Fibroblast of villous mesenchyme (primary cell): Measurements from ENCODE around the gene DEFB114. TPM values are rescaled to one million over a fixed set of nuclear protein-coding genes. Genes with fewer than 3 reads are reported as not detected.

Experiments used
- DNase-seq: peaks from one replicate; pipeline ENCODE4 v3.0.0-alpha.2; 2010; ENCODE audit warnings: low read depth
- H3K4me3 ChIP-seq: 2 replicates; pipeline ENCODE4 v1.5.1; 2011; ENCODE audit warnings: low read depth, mild to moderate bottlenecking, low read length
- total RNA-seq: library from RNA; depleted of rRNA; stranded (reverse); fragments of >200 nt; gene quantifications from 2 replicates; pipeline ENCODE4 v1.2.3, GENCODE V29; 2012
- TF ChIP-seq, protein P1 (sequence below): IDR thresholded peaks from 2 replicates; pipeline ENCODE4 v1.5.1; 2012; ENCODE audit warnings: low read depth, mild to moderate bottlenecking, low read length; ENCODE audit not compliant: insufficient read depth

The DEFB114 gene
- total RNA-seq, 1 donor, result not detected

- H3K4me3 ChIP-seq, result no peak overlapping the region
- TF ChIP-seq, protein P1, sequence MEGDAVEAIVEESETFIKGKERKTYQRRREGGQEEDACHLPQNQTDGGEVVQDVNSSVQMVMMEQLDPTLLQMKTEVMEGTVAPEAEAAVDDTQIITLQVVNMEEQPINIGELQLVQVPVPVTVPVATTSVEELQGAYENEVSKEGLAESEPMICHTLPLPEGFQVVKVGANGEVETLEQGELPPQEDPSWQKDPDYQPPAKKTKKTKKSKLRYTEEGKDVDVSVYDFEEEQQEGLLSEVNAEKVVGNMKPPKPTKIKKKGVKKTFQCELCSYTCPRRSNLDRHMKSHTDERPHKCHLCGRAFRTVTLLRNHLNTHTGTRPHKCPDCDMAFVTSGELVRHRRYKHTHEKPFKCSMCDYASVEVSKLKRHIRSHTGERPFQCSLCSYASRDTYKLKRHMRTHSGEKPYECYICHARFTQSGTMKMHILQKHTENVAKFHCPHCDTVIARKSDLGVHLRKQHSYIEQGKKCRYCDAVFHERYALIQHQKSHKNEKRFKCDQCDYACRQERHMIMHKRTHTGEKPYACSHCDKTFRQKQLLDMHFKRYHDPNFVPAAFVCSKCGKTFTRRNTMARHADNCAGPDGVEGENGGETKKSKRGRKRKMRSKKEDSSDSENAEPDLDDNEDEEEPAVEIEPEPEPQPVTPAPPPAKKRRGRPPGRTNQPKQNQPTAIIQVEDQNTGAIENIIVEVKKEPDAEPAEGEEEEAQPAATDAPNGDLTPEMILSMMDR, result no peak
- DNase-seq, result no peak
These were observed 18.1 kb upstream of the DEFB114 start for GRCh38 chr6:49982046-49982445.

DNA sequence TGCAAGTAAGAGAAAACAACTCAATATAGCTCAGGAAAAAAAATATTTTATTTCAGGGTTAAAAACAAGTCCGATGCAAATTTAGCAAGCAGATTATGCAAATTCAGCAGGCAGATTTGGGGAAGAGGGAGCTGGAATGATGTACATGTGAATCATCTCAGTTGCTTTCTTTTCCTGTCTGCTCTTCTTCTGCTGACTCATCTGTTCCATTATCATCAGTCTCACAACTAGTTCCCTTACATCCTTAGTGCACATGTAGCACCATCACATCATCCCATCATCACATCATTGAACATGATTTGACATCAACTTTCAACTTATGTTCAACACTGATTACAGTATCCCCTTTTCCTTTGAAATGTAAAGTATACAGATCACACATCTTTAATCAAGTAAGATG, 16.9 kb upstream of the DEFB114 start:
- peak; percentile 1 for DNase-seq
- TF ChIP-seq, protein P1, result no peak
- H3K4me3 ChIP-seq, result no peak overlapping the region

DNA sequence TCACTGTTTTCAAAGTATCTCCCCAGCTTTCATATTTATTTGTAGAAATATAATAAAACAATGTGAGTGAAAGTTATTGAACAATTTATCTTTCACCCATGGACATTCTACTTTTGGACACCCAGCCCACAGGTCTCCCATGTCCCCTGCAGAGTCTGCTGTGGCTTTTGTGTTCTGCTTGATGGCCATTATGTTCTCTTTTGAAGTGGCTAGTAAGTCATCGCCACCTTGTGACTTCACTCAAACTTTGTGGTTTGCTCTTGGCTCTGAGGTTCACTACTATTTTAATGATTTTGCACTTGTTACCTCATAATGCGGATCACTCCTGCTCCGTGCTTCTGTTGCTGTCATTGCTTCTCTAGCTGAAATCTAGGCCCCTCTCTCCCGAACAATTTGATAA, 15.6 kb upstream of the DEFB114 start:
- DNase-seq, result no peak
- H3K4me3 ChIP-seq, result no peak overlapping the region
- TF ChIP-seq, protein P1, result no peak

- no peak overlapping the region for H3K4me3 ChIP-seq
- TF ChIP-seq, protein P1, result no peak
- DNase-seq, result no peak
These were observed 14.6 kb upstream of the DEFB114 start for GRCh38 chr6:49978332-49979226.

DNA sequence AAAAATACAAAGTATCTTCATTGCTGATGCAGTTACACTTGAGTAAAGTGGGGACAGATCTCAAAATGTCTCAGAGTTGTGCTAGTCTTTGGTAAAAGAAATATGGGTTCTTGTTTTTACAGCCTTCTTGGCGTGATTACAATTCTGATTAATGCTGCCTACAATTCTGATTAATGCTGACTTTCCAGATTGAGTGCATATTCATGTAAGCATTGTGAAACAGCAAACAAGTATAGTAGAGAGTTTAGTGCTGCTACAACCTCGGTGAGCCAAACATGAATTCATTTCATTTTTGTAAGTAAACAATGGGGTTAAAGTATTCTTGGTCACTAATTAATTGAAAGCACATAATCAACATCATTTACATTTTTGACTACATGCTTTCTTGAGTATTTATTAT, 5.6 kb upstream of the DEFB114 start, which contains the start of gene DEFB113:
Gene DEFB113 (minus strand): TSS at position 21 of the 400 bp plus-strand sequence. CDS start 0 bp downstream, at position 21.
- DNase-seq, result no peak
- no peak within 1 kb of the TSS for H3K4me3 ChIP-seq
- TF ChIP-seq, protein P1, result no peak

DNA sequence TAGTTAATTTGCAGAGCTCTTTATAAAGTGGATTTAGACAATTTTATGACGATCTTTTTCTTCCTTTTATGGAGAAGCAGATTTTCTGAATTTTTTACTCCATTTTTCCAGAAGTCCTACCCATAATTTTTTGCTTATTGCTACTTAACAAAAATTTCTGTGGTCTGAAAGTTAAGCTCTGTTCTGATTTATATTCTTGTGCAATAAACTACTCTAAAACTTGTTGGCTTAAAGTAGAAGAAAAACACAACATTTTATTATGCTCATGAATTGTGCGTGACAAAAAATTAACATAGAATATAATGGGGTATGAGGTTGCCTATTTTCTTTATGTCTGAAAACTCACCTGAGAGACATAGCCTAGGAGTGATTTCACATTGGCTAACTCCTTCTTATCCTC, 2.9 kb upstream of the DEFB114 start:
- no peak overlapping the region for H3K4me3 ChIP-seq
- DNase-seq, result no peak
- TF ChIP-seq, protein P1, result no peak
